Choroid plexus epithelial cell (primary cell): ENCODE measurements around the gene MCF2L2.

ENCODE experiments used
- DNase-seq: peaks from one replicate; pipeline ENCODE4 v3.0.0-alpha.2; 2010; ENCODE audit warnings: low read depth
- H3K4me3 ChIP-seq: 2 replicates; pipeline ENCODE4 v1.5.1; 2011; ENCODE audit warnings: low read depth, mild to moderate bottlenecking, control low read depth, low read length, moderate library complexity
- TF ChIP-seq, protein P1 (sequence below): conservative IDR thresholded peaks from 2 replicates; pipeline ENCODE4 v1.5.1; 2011; ENCODE audit warnings: low read depth, mild to moderate bottlenecking, control low read depth, inconsistent platforms, low read length, moderate library complexity

MCF2L2 gene

DNA sequence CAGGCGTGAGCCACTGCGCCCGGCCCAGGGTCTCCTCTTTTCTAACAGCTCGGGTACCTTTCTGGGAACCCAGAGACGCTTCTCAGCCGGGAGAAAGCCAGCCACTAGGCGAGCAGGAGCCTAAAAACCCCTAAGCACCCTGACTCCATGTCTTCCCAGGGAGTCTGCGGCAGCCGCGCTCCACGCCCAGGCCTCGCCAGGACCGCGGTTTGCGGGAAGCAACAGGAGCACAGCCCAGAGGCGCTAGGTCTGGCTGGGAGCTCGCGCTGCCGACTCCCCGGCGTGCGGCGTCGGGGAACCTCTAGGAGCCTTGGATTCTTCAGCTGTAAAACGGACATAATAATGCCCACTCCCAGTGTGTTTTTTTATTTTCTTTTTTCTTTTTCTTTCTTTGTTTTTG is 264.9 kb downstream of the MCF2L2 start:
- TF ChIP-seq, protein P1, sequence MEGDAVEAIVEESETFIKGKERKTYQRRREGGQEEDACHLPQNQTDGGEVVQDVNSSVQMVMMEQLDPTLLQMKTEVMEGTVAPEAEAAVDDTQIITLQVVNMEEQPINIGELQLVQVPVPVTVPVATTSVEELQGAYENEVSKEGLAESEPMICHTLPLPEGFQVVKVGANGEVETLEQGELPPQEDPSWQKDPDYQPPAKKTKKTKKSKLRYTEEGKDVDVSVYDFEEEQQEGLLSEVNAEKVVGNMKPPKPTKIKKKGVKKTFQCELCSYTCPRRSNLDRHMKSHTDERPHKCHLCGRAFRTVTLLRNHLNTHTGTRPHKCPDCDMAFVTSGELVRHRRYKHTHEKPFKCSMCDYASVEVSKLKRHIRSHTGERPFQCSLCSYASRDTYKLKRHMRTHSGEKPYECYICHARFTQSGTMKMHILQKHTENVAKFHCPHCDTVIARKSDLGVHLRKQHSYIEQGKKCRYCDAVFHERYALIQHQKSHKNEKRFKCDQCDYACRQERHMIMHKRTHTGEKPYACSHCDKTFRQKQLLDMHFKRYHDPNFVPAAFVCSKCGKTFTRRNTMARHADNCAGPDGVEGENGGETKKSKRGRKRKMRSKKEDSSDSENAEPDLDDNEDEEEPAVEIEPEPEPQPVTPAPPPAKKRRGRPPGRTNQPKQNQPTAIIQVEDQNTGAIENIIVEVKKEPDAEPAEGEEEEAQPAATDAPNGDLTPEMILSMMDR: no peak
- H3K4me3 ChIP-seq: no peak overlapping the region
- DNase-seq: no peak

DNA sequence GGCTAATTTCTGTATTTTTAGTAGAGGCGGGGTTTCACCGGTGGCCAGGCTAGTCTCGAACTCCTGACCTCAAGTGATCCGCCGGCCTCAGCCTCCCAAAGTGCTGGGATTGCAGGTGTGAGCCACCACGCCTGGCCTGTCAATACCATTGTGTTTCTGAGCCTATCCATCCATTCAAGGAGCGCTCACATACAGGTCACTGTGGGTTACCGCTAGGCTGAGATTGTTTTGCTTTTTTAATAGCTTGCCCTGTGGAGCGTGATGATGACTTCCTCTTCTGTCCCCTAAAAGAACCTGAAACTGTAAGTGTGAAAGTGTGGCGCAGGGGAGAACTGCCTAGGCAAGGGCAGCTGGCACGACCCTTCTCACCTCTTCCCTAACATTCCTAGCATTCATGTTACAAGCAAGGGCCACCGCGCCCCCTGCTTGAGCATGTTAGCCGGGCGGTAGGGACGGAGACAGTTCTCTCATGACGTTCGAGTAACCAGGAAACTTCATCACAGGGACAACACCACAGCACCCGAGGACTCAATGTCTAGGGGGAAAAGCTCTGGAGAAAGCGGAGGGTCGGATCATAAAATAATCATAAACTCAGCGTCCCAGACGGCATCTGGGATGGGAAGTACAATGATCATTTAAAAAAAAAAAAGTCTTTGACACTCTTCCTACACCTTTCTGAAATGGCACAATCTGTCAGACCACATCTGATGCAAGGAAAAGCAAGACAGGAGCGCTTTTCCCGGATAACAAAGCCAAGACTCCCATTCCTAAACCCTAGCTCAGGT is 266.7 kb downstream of the MCF2L2 start:
- peak; percentile 19 for DNase-seq
- peak overlapping the region; percentile 63 for H3K4me3 ChIP-seq
- TF ChIP-seq, protein P1: no peak

DNA sequence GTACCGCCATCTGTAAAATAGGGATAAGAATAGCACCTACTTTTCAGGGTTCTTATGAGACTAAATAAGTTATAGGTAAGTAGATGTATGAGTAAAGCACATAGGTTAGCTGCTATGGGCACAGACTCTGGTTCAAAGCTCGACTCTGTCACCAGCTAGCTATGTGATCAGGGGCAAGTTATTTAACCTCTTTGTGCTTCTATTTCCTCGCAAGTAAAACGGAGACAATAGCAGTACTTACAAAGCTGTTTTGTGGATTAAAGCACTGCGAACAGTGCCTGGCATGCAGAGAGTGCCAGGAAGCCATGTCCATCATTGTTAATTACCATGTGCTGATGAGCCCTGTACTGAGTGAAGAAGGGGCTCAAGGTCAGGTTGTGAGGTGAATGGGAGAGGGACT is 267.8 kb downstream of the MCF2L2 start:
- H3K4me3 ChIP-seq: no peak overlapping the region
- DNase-seq: no peak
- TF ChIP-seq, protein P1: no peak

DNA sequence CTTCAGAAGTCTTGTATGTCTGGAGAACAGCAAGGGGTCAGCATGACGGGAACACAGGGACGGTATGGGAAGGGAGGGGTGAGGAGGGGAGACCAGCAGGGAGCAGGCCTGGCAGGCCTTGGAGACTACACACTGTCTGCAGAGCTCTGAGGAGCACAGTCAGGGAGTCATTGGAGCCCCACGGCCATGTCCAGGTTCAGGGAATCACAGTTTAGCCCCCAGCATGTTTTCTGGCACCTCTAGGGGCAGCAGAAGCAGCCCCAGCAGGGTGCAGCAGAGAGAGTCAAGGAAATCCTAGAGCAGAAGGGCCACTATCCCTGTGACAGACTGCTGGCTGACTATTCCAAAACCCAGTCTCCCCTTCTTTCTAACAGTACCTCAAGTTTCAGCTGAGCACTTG is 269.1 kb downstream of the MCF2L2 start:
- no peak for DNase-seq
- TF ChIP-seq, protein P1: peak; percentile 50
- no peak overlapping the region for H3K4me3 ChIP-seq

DNA sequence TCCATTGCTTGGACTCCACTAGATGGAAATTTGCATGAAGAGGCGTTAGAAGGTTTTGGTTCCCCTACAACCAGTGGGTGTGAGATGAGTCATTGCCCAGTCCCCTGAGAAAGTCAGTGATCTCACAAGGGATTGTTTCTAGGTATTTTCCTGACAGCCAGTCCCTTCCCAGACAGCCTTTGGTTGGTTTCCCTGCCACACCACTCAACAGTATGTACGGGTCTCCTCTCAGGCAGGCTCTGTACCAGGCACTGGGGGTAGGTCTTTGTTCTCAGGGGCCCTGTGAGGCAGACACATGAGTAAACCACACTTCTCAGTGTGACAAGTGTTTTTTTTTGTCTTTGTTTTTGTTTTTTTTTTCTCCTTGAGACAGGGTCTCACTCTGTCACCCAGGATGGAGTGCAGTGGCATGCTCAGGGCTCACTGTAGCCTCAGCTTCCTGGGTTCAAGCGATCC is 269.8 kb downstream of the MCF2L2 start:
- DNase-seq: peak; percentile 80
- H3K4me3 ChIP-seq: no peak overlapping the region
- TF ChIP-seq, protein P1: no peak

DNA sequence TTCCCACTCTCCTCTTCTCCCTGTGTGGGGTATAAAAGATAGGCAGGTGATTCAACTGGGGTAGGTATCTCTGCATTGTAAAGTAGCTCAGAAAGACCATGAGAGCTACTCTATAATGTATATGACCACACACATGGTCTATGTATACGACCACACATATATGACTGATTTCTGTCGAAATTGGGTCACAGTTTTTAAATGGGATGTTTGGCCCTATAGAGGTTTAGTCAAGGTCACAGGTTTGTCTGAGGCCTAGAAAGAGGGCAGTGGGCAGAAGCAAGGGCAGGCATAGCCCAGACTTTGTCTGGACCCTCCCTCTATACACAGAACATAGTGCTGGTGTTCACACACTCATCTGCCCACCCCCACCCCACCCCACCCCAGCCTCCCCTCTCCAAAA is 270.3 kb downstream of the MCF2L2 start:
- TF ChIP-seq, protein P1: no peak
- no peak overlapping the region for H3K4me3 ChIP-seq
- DNase-seq: no peak

DNA sequence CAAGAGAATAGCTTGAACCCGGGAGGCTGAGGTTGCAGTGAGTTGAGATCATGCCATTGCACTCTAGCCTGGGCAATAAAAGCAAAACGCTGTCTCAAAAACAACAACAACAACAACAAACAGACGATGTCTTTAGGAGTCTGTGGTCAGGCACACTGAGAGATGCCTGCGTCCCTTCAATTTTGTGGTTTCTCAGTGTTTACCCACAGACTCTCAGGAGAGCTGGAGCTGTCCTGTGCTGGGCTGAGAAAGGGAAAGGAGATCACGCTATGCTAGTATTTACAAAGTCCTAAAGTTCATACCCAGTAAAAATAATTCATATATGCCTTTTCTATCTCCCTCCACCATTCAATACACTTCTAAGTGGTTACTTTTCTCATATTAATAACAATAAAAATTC is 272.2 kb downstream of the MCF2L2 start:
- no peak for DNase-seq
- H3K4me3 ChIP-seq: no peak overlapping the region
- TF ChIP-seq, protein P1: no peak
